ENCODE measurements around the gene TCL1A.

The TCL1A gene

DNA sequence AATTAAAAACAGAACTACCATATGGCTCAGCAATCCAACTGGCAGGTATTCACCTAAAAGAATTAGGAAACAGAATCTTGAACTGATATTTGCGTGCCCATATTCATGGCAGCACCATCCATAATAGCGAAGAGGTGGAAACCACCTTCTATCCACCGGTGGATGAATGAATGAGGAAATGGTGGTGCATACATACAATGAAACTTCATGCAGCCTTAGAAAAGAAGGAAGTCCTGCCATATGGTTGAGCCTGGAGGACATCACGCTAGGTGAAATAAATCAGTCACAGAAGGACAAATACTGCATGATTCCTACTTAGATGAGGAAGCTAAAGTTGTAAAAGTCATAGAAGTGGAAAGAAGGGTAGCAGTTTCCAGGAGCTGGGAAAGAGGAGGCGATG lies 6.6 kb downstream of the TCL1A start:
- TF ChIP-seq, protein P1, sequence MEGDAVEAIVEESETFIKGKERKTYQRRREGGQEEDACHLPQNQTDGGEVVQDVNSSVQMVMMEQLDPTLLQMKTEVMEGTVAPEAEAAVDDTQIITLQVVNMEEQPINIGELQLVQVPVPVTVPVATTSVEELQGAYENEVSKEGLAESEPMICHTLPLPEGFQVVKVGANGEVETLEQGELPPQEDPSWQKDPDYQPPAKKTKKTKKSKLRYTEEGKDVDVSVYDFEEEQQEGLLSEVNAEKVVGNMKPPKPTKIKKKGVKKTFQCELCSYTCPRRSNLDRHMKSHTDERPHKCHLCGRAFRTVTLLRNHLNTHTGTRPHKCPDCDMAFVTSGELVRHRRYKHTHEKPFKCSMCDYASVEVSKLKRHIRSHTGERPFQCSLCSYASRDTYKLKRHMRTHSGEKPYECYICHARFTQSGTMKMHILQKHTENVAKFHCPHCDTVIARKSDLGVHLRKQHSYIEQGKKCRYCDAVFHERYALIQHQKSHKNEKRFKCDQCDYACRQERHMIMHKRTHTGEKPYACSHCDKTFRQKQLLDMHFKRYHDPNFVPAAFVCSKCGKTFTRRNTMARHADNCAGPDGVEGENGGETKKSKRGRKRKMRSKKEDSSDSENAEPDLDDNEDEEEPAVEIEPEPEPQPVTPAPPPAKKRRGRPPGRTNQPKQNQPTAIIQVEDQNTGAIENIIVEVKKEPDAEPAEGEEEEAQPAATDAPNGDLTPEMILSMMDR (IDR thresholded peaks at IDR 0.05; ENCODE audit: low read depth, low read length), result no peak
- in situ Hi-C loops (cut with HindIII; ENCODE audit: low sequenced_read_pairs), result no loop called here

GRCh38 chr14:95705518-95705917 lies 8.4 kb downstream of the TCL1A start:
- no peak for DNase-seq (ENCODE audit: low read depth, low spot score)
- in situ Hi-C loops (cut with HindIII; ENCODE audit: low sequenced_read_pairs), result no loop called here
- no peak overlapping the region for H3K4me3 ChIP-seq (ENCODE audit: low read depth, low read length)
- TF ChIP-seq, protein P1 (IDR thresholded peaks at IDR 0.05; ENCODE audit: low read depth, low read length), result no peak

More for the DNA sequence above, 6.6 kb downstream of the TCL1A start:
- DNase-seq (ENCODE audit: low read depth, low spot score), result no peak
- H3K4me3 ChIP-seq (ENCODE audit: low read depth, low read length), result no peak overlapping the region

- TF ChIP-seq, protein P1 (IDR thresholded peaks at IDR 0.05; ENCODE audit: low read depth, low read length), result no peak
- DNase-seq (ENCODE audit: low read depth, low spot score), result no peak
- H3K4me3 ChIP-seq (ENCODE audit: low read depth, low read length), result no peak overlapping the region
- in situ Hi-C loops (cut with HindIII; ENCODE audit: low sequenced_read_pairs), result no loop called here
Measured at GRCh38 chr14:95703805-95704204, 10.1 kb downstream of the TCL1A start.

DNA sequence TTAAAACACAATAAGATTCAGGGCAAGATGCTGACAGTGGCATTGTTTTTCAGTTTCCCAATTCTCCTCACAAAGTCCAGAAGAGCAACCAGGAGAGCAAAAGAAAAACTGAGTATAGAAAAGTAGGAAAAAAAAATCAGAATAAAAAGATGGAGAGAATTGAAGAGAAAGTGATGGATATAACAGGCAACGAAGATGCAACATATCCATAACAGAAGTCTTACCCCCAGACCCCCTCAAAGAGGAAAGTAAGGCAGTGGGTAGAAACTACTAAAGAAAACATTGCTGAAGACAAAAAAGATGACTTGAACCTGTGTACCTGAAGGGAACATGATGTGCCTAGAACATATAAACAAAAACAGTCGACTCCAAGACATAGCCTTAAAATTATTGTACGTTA lies 10.6 kb downstream of the TCL1A start:
- in situ Hi-C loops (cut with HindIII; ENCODE audit: low sequenced_read_pairs), result no loop called here
- DNase-seq (ENCODE audit: low read depth, low spot score), result no peak
- TF ChIP-seq, protein P1 (IDR thresholded peaks at IDR 0.05; ENCODE audit: low read depth, low read length), result no peak
- H3K4me3 ChIP-seq (ENCODE audit: low read depth, low read length), result no peak overlapping the region

GRCh38 chr14:95701846-95702221 lies 12.1 kb downstream of the TCL1A start:
- DNase-seq (ENCODE audit: low read depth, low spot score), result peak; percentile 6
- TF ChIP-seq, protein P1 (IDR thresholded peaks at IDR 0.05; ENCODE audit: low read depth, low read length), result no peak
- H3K4me3 ChIP-seq (ENCODE audit: low read depth, low read length), result no peak overlapping the region
- in situ Hi-C loops (cut with HindIII; ENCODE audit: low sequenced_read_pairs), result no loop called here

DNA sequence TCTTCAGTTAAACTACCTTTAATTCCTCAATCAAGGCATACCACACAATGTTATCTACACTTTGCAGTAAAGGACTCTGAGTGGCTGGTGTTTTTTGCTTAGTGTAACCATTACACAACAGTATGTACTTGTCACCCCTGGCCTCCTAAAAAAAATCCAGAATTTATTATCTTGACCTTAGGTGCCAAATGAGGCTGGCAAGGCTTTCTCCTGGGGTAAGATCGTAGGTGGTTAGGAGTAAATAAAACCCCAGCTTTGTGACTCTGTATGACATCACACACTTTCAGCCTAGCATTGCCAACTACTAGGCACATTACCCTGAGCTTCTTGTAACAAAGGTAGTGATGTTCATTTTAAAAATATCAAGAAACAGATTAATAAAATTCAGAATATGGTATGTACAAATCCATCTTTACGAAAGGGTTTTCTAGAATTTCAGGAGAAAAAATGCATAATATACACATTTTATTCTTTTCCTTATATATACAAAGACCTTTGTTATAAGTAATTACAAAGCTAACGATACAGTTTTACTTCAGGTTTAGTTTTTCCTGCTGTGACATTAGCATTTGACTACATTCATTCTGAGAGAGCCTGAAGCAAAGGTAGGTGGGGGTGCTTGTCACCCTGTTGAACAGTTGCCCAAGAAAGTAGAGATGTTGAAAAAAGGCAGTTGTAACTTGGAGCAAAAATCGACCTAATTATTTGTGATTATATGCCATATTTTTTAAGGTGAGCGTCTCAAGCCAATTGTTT lies 13.5 kb downstream of the TCL1A start:
- in situ Hi-C loops (cut with HindIII; ENCODE audit: low sequenced_read_pairs), result no loop called here
- no peak for DNase-seq (ENCODE audit: low read depth, low spot score)
- H3K4me3 ChIP-seq (ENCODE audit: low read depth, low read length), result no peak overlapping the region
- TF ChIP-seq, protein P1 (IDR thresholded peaks at IDR 0.05; ENCODE audit: low read depth, low read length), result no peak
